Measurements from ENCODE around the gene SIGLEC1. TPM values are rescaled to one million over a fixed set of nuclear protein-coding genes. Genes with fewer than 3 reads are reported as not detected.

The SIGLEC1 gene
- total RNA-seq, 1 donor from 2014 or later, result 23.2 TPM

- Histone ChIP-seq H3K27ac (no peak overlapping the region), H3K4me1 (no peaks in the 10 kb centered on the region), H3K4me3 (no peak overlapping the region), H3K9me3 (no peaks in the 10 kb centered on the region), H3K27me3 (no peaks in the 10 kb centered on the region), H3K36me3 (peaks cover 35 to 62% of the 10 kb centered on the region in 2 donors)
- DNase-seq (ENCODE audit: low spot score in 2 of 2), result no peak
- intact Hi-C loops (cut with DNase I), result no loop called here
- no peak for TF ChIP-seq CTCF (IDR thresholded peaks at IDR 0.05)
Observed at GRCh38 chr20:3670945-3671344, 41.5 kb downstream of the SIGLEC1 start.

- Histone ChIP-seq H3K4me3 (no peak overlapping the region), H3K4me1 (no peaks in the 10 kb centered on the region), H3K36me3 (peaks cover 33 to 62% of the 10 kb centered on the region in 2 donors), H3K27me3 (no peaks in the 10 kb centered on the region), H3K27ac (no peak overlapping the region), H3K9me3 (no peaks in the 10 kb centered on the region)
- intact Hi-C loops (cut with DNase I), result no loop called here
- TF ChIP-seq CTCF (IDR thresholded peaks at IDR 0.05), result no peak
- DNase-seq (ENCODE audit: low spot score in 2 of 2), result no peak
Observed at GRCh38 chr20:3670511-3670910, 41.9 kb downstream of the SIGLEC1 start.

GRCh38 chr20:3669710-3670367, 42.6 kb downstream of the SIGLEC1 start:
- Histone ChIP-seq H3K4me1 (no peaks in the 10 kb centered on the region), H3K27me3 (no peaks in the 10 kb centered on the region), H3K27ac (no peak overlapping the region), H3K4me3 (no peak overlapping the region), H3K36me3 (peaks cover 31 to 57% of the 10 kb centered on the region in 2 donors), H3K9me3 (no peaks in the 10 kb centered on the region)
- DNase-seq (ENCODE audit: low spot score in 2 of 2), result no peak
- no peak for TF ChIP-seq CTCF (IDR thresholded peaks at IDR 0.05)
- intact Hi-C loops (cut with DNase I), result no loop called here

- intact Hi-C loops (cut with DNase I), result no loop called here
- no peak overlapping the region for H3K27ac ChIP-seq
- H3K27me3 ChIP-seq, result no peaks in the 10 kb centered on the region
- H3K4me3 ChIP-seq, result no peak overlapping the region
- DNase-seq (ENCODE audit: low spot score in 2 of 2), result no peak
- H3K36me3 ChIP-seq, result peaks cover 19 to 34% of the 10 kb centered on the region in 2 donors
- no peak for TF ChIP-seq CTCF (IDR thresholded peaks at IDR 0.05)
- no peaks in the 10 kb centered on the region for H3K9me3 ChIP-seq
- no peaks in the 10 kb centered on the region for H3K4me1 ChIP-seq
Observed at GRCh38 chr20:3667434-3668037, 44.9 kb downstream of the SIGLEC1 start.

- Histone ChIP-seq H3K36me3 (peaks cover 0 to 10% of the 10 kb centered on the region in 2 donors), H3K4me3 (no peak overlapping the region), H3K27me3 (peaks cover 4% of the 10 kb centered on the region), H3K27ac (no peak overlapping the region), H3K4me1 (no peaks in the 10 kb centered on the region), H3K9me3 (no peaks in the 10 kb centered on the region)
- intact Hi-C loops (cut with DNase I), result no loop called here
- no peak for TF ChIP-seq CTCF (IDR thresholded peaks at IDR 0.05)
- no peak for DNase-seq (ENCODE audit: low spot score in 2 of 2)
Observed at GRCh38 chr20:3663858-3664257, 48.5 kb downstream of the SIGLEC1 start.
